Activated naive CD4-positive, alpha-beta T cell treated with anti-CD3 and anti-CD28 coated beads for 36 hours (primary cell): ENCODE results near the gene GXYLT1. TPM values are rescaled to one million over a fixed set of nuclear protein-coding genes. Genes with fewer than 3 reads are reported as not detected.
"Not testable (repeated sequence)": the region's sequence is repeated elsewhere in the genome, so short reads cannot be mapped to it uniquely, and the experiment has no call there.

Experiments used
- CTCF ChIA-PET: fragments of 350-600 bp; sonication (Branson Sonifier 250); formaldehyde crosslinking; loops from one replicate; lab custom pipeline; 2021; ENCODE audit warnings: antibody characterized with exemption; lab: Charles Lee
- DNase-seq: peaks from one replicate; pipeline ENCODE4 v3.0.0-alpha.2; 2020
- H3K27ac Mint-ChIP-seq: one replicate; pipeline ENCODE4 v1.8.0; 2021; ENCODE audit warnings: mild to moderate bottlenecking, mixed read lengths
- H3K27me3 Mint-ChIP-seq: one replicate; pipeline ENCODE4 v1.8.0; 2021; ENCODE audit warnings: low read depth, mixed read lengths
- H3K36me3 Mint-ChIP-seq: one replicate; pipeline ENCODE4 v1.8.0; 2021; ENCODE audit warnings: low read depth, mixed read lengths
- H3K4me1 Mint-ChIP-seq: one replicate; pipeline ENCODE4 v1.8.0; 2021; ENCODE audit warnings: low read depth, mixed read lengths
- H3K4me3 Mint-ChIP-seq: one replicate; pipeline ENCODE4 v1.8.0; 2021; ENCODE audit warnings: mild to moderate bottlenecking, moderate library complexity, mixed read lengths
- H3K9me3 Mint-ChIP-seq: one replicate; pipeline ENCODE4 v1.8.0; 2021; ENCODE audit warnings: mixed read lengths
- intact Hi-C: fragments of 100-400 bp; cut with micrococcal nuclease; formaldehyde crosslinking; loops from one replicate; pipeline ENCODE4 v1.15.1; 2023
- total RNA-seq, 2 experiments: library from RNA; stranded (reverse); gene quantifications; one replicate each; pipeline ENCODE4 v1.2.3, GENCODE V29; 2021

The GXYLT1 gene
- total RNA-seq, 2 experiments from 2014 or later, result 4.6 to 5.1 TPM

DNA sequence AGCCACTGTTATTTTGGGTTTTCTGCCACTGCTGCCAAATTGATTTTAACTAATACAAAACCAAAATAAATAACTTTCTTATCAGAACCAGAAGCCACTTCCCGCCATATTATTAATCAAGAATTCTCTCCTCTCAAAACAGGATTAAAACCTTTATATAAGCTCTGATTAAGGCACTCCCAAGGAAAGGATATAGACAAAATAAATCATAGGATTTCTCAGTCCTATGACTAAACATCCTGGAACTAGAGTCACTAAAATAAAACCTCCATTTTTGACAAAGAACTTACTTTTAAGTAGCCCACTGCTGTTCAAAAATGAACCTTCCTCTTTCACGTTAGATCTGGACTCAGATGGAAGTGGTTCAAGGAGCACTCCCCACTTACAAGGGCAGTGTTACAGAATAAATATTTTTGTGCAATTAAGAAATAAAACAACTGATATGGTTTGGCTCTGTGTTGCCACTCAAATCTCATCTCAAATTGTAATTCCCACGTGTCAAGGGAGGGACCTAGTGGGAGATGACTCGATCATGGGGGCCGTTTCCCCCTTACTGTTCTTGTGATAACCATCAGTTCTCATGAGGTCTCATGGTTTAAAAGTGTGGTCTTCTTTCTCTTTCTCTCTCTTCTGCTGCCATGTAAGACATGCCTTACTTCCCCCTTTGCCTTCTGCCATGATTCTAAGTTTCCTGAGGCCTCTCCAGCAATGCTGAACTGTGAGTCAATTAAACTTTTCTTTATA lies 26.4 kb downstream of the GXYLT1 start:
- Mint-ChIP-seq H3K4me3 (no peak overlapping the region), H3K27me3 (no peaks in the 10 kb centered on the region), H3K36me3 (peaks cover 33% of the 10 kb centered on the region), H3K4me1 (peaks cover 8% of the 10 kb centered on the region), H3K27ac (no peak overlapping the region), H3K9me3 (peaks cover 9% of the 10 kb centered on the region)
- DNase-seq, result no peak
- intact Hi-C loops, result no loop called here
- CTCF ChIA-PET, result interaction anchor here (0.7 kb wide), 1 partner anchor 1535 kb away, joined by 3 read pairs; no protein-coding TSS in a partner anchor

DNA sequence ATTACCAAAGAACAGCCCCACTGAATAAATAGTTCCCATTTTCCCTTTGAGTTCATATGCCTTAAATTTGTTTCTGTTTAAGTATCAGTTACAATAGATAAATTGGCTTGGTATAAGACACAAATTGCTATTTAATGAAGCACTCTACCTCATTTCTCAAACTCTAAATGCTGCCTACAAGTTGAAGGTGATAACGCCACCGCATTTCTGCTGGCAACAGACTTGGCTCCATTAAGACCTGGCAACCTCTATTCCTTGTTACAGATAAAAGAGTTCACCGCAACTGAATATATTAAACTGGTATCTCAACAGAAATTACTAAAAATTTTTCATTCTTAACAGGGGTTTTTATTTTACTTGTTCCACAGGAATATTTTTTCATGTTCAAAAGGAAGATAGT lies 35.6 kb downstream of the GXYLT1 start:
- no peak overlapping the region for H3K4me3 Mint-ChIP-seq
- no peak overlapping the region for H3K27ac Mint-ChIP-seq
- DNase-seq, result no peak
- intact Hi-C loops, result loop anchor here (10.0 kb wide), 1 partner anchor 1164 kb away; no protein-coding TSS in a partner anchor
- H3K36me3 Mint-ChIP-seq, result peaks cover 31% of the 10 kb centered on the region
- H3K4me1 Mint-ChIP-seq, result no peaks in the 10 kb centered on the region
- no peaks in the 10 kb centered on the region for H3K27me3 Mint-ChIP-seq
- CTCF ChIA-PET, result no interaction called here
- peaks cover 6% of the 10 kb centered on the region for H3K9me3 Mint-ChIP-seq

DNA sequence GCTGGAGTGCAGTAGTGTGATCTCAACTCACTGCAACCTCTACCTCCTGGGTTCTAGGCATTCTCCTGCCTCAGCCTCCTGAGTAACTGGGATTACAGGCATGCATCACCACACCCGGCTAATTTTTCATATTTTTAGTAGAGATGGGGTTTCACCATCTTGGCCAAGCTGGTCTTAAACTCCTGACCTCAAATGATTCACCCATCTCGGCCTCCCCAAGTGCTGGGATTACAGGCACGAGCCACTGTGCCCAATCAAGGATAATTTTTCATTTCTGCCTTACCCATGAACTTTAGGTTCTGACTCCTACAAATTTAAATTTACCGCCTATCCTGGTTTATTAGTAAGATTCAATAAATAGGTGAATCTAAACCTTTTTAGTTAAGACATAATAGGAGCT lies 37.9 kb downstream of the GXYLT1 start:
- H3K4me3 Mint-ChIP-seq, H3K27me3 Mint-ChIP-seq, H3K4me1 Mint-ChIP-seq, H3K9me3 Mint-ChIP-seq, CTCF ChIA-PET, DNase-seq, H3K27ac Mint-ChIP-seq: not testable (repeated sequence)
- peaks cover 13% of the 10 kb centered on the region for H3K36me3 Mint-ChIP-seq
- intact Hi-C loops, result loop anchor here (10.0 kb wide), 1 partner anchor 1162 kb away; no protein-coding TSS in a partner anchor

DNA sequence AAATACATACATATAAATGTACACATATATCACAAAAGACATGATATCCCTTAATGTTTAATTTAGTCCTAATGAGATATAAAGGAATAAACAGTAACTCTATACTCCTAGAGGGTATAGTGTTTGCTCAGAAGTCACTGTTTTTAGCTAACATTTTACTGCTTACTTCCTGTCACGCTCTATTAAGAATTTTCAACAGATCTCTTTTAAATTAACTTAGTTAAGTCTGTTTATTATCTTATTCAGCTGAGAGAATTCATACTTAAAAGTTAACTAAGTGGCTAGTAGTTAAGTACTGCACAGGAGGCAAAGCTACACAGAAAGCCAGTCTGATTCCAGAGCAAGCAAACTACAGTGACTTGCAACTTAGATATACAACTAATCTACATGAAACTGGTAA lies 39.9 kb downstream of the GXYLT1 start:
- Mint-ChIP-seq H3K9me3 (no peaks in the 10 kb centered on the region), H3K27ac (no peak overlapping the region), H3K36me3 (peaks cover 5% of the 10 kb centered on the region), H3K4me1 (peaks cover 2% of the 10 kb centered on the region), H3K4me3 (no peak overlapping the region), H3K27me3 (no peaks in the 10 kb centered on the region)
- intact Hi-C loops, result loop anchor here (10.0 kb wide), 1 partner anchor 1160 kb away; no protein-coding TSS in a partner anchor
- DNase-seq, result no peak
- CTCF ChIA-PET, result no interaction called here

DNA sequence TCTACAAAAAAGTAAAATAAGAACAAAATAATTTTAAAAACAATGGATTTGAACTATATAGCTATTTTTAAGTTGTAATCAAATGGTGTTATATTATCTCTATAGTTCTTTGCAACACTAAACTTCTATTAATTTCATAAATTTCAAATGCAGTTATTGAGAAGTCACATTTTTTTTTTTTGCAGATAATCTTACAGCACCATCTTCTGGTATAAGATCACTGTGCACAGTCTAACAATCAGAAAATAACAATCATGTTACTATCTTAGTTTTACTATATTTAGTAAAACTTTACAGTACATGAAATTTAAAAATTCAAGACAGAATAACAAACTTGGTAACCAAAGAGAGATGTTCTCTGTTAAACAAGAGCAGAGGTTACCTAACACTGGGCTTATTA lies 40.6 kb downstream of the GXYLT1 start:
- no peaks in the 10 kb centered on the region for H3K27me3 Mint-ChIP-seq
- peaks cover 4% of the 10 kb centered on the region for H3K36me3 Mint-ChIP-seq
- peaks cover 2% of the 10 kb centered on the region for H3K4me1 Mint-ChIP-seq
- intact Hi-C loops, result loop anchor here (10.0 kb wide), 1 partner anchor 1159 kb away; no protein-coding TSS in a partner anchor
- no peaks in the 10 kb centered on the region for H3K9me3 Mint-ChIP-seq
- no peak overlapping the region for H3K4me3 Mint-ChIP-seq
- H3K27ac Mint-ChIP-seq, result no peak overlapping the region
- CTCF ChIA-PET, result interaction anchor here (0.6 to 1.1 kb wide), 6 partner anchors 10 to 231 kb away, joined by 3 to 5 read pairs (median 4); no protein-coding TSS in a partner anchor
- no peak for DNase-seq

DNA sequence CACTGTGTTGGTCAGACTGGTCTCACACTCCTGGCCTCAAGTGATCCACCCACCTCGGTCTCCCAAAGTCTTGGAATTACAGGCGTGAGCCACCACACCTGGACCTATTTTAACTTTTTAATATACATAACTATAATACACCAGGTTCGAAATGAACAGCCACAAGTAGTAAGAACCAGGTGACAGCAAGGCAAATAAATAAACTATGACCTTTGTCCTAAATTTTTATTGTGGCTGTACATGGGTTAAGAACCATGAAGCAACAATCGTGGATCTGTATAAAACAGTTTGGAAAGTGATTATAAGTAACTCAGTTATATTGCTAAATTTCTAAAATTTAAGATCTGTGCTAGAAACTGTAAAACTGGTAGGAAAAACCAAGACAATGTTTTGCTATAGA lies 41.5 kb downstream of the GXYLT1 start:
- Mint-ChIP-seq H3K9me3 (no peaks in the 10 kb centered on the region), H3K27ac (no peak overlapping the region), H3K27me3 (no peaks in the 10 kb centered on the region), H3K4me3 (no peak overlapping the region), H3K4me1 (peaks cover 3% of the 10 kb centered on the region), H3K36me3 (peaks cover under 1% of the 10 kb centered on the region)
- intact Hi-C loops, result loop anchor here (10.0 kb wide), 1 partner anchor 1158 kb away; no protein-coding TSS in a partner anchor
- CTCF ChIA-PET, result interaction anchor here (1.1 kb wide), 1 partner anchor 9 kb away, joined by 3 read pairs; no protein-coding TSS in a partner anchor
- no peak for DNase-seq

DNA sequence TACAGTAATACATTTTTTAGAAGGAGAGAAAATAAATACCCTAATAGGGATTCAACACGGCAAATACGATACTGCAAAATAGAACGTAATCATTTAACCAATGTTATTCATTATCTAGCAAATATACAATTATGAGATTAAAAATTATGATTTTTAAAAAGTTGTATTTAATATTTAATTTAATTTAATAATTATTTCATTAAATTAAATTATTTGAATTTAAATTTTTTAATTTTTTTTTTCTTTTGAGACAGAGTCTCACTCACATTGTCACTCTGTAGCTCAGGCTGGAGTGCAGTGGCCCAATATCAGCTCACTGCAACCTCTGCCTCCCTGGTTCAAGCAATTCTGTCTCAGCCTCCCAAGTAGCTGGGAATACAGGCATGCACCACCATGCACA lies 42.0 kb downstream of the GXYLT1 start:
- H3K9me3 Mint-ChIP-seq, result no peaks in the 10 kb centered on the region
- H3K4me1 Mint-ChIP-seq, result peaks cover 6% of the 10 kb centered on the region
- H3K27ac Mint-ChIP-seq, result no peak overlapping the region
- peaks cover 2% of the 10 kb centered on the region for H3K36me3 Mint-ChIP-seq
- intact Hi-C loops, result loop anchor here (10.0 kb wide), 1 partner anchor 1158 kb away; no protein-coding TSS in a partner anchor
- no peak for DNase-seq
- CTCF ChIA-PET, result no interaction called here
- no peaks in the 10 kb centered on the region for H3K27me3 Mint-ChIP-seq
- no peak overlapping the region for H3K4me3 Mint-ChIP-seq

DNA sequence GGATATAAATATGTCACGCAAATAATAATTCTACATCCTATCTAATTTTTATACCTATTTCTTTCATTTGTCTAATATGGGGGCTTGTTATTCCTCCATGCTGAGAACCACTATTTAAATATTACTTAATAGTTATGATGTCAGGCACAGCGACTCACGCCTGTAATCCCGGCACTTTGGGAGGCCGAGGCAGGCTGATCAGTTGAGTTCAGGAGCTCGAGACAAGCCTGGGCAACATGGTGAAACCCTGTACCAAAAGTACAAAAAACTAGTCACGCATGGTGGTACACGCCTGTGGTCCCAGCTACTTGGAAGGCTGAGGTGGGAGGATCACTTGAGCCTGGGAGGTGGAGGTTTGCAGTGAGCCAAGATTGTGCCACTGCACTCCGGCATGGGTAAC lies 45.2 kb downstream of the GXYLT1 start:
- H3K36me3 Mint-ChIP-seq, result peaks cover 4% of the 10 kb centered on the region
- no peaks in the 10 kb centered on the region for H3K27me3 Mint-ChIP-seq
- CTCF ChIA-PET, result interaction anchor here (0.6 kb wide), 1 partner anchor 8 kb away, joined by 3 read pairs; no protein-coding TSS in a partner anchor
- intact Hi-C loops, result loop anchor here (2.0 kb wide), 1 partner anchor 139 kb away; the partner anchor contains the start of gene YAF2
- H3K9me3 Mint-ChIP-seq, result no peaks in the 10 kb centered on the region
- no peak for DNase-seq
- peaks cover 29% of the 10 kb centered on the region for H3K4me1 Mint-ChIP-seq
- no peak overlapping the region for H3K27ac Mint-ChIP-seq
- no peak overlapping the region for H3K4me3 Mint-ChIP-seq

DNA sequence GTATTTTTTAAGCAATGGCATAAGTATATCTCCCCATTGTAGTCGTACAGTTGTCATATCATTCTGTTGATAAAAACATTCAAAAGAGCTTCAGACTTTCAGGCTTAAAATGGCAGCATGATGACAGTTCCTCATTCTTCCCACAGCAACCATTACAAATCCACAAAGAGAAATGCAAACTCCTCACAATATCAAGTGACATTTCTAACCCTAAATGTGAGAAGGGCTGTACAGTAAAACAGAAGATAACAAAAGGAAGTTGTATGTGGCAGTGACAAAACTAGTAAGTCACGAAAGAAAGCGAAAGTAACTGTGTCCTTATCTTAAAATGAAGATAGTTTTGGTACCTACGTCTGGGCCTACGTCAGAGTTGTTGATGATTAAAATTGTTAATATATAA lies 46.7 kb downstream of the GXYLT1 start:
- DNase-seq, result peak; percentile 23
- intact Hi-C loops, result loop anchor here (1.0 to 2.0 kb wide), 2 partner anchors 47 to 141 kb away; partner anchors contain the start of gene YAF2
- Mint-ChIP-seq H3K4me3 (peak overlapping the region; percentile 75), H3K27me3 (no peaks in the 10 kb centered on the region), H3K36me3 (peaks cover 6% of the 10 kb centered on the region), H3K27ac (peak overlapping the region; percentile 77), H3K4me1 (peaks cover 31% of the 10 kb centered on the region), H3K9me3 (no peaks in the 10 kb centered on the region)
- CTCF ChIA-PET, result interaction anchor here (1.7 kb wide), 1 partner anchor 30 kb away, joined by 4 read pairs; no protein-coding TSS in a partner anchor

DNA sequence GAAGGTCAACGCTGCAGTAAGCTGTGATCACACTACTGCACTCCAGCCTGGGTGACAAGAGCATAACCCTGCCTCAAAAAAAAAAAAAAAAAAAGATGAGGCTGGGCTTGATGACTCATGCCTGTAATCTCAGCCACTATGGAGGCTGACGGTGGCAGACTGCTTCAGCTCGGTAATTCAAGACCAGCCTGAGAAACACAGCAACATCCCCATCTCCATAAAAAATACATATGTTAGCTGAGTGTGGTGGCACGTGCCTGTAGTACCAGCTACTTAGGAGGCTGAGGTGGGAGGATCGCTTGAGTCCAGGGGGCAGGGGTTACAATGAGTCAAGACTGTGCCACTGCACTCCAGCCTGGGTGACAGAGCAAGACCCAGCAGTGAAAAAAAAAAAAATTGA lies 50.4 kb downstream of the GXYLT1 start:
- Mint-ChIP-seq H3K27ac (no peak overlapping the region), H3K36me3 (peaks cover 7% of the 10 kb centered on the region), H3K4me1 (peaks cover 35% of the 10 kb centered on the region), H3K27me3 (no peaks in the 10 kb centered on the region), H3K4me3 (peak overlapping the region; percentile 43), H3K9me3 (no peaks in the 10 kb centered on the region)
- CTCF ChIA-PET, result interaction anchor here (0.6 to 1.9 kb wide), 4 partner anchors 9 to 362 kb away, joined by 3 to 9 read pairs (median 6); no protein-coding TSS in a partner anchor
- DNase-seq, result peak; percentile 22
- intact Hi-C loops, result no loop called here

DNA sequence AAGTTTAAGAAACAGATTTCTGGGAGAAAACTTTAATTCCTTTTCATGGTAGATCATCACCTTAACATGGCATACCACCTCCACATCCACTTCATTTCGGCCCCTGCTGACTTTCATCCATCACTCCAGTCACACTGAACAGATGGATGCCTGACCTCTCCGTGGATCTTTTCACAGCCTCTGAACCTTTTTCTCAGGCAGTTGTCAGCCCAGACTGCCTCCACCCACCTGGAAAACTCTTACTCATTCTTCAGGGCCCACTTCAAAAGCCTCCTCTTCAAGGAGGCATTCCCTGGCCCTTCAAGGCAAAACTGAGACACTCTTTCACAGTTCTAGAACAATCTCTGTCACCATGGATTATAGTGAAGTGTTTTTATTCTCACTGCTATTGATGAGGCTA lies 52.9 kb downstream of the GXYLT1 start:
- intact Hi-C loops, result no loop called here
- no peak overlapping the region for H3K27ac Mint-ChIP-seq
- peaks cover 9% of the 10 kb centered on the region for H3K36me3 Mint-ChIP-seq
- H3K27me3 Mint-ChIP-seq, result no peaks in the 10 kb centered on the region
- DNase-seq, result no peak
- CTCF ChIA-PET, result no interaction called here
- H3K9me3 Mint-ChIP-seq, result no peaks in the 10 kb centered on the region
- H3K4me1 Mint-ChIP-seq, result peaks cover 25% of the 10 kb centered on the region
- no peak overlapping the region for H3K4me3 Mint-ChIP-seq

DNA sequence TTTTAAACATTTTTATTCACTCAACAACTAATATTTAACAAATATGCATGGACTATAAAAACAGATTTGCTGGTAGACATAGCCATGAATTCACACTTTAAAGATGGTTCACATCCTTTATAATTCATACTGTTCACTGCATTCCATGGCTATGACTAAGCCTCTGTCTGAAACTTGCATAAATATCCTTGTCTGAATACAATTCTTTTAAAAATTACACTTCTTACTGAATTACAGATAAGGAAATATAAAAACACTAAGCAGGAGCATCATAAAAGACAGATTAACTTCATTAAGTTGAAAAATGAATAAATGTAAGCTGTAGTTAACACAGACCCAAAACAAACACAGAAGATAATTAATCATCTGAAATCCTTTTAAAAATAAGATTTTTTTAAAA lies 53.8 kb downstream of the GXYLT1 start:
- no peak overlapping the region for H3K4me3 Mint-ChIP-seq
- H3K9me3 Mint-ChIP-seq, result no peaks in the 10 kb centered on the region
- intact Hi-C loops, result no loop called here
- CTCF ChIA-PET, result no interaction called here
- peaks cover 14% of the 10 kb centered on the region for H3K36me3 Mint-ChIP-seq
- no peak for DNase-seq
- peaks cover 17% of the 10 kb centered on the region for H3K4me1 Mint-ChIP-seq
- H3K27me3 Mint-ChIP-seq, result no peaks in the 10 kb centered on the region
- no peak overlapping the region for H3K27ac Mint-ChIP-seq
